A549 (cell line): ENCODE measurements around the gene CRMP1.

Experiments
- CHD2 ChIP-seq: fragments of 150-350 bp; IDR thresholded peaks from 2 replicates; pipeline ENCODE4 v1.6.1; 2014; ENCODE audit warnings: low read length; ENCODE audit not compliant: partially characterized antibody
- CHD4 ChIP-seq: fragments of 200-600 bp; sonication (generic); IDR thresholded peaks from 2 replicates; pipeline ENCODE4 v1.6.1; 2016; ENCODE audit warnings: antibody characterized with exemption, mild to moderate bottlenecking, borderline replicate concordance
- CTCF ChIP-seq: fragments of >200 bp; sonication (Bioruptor Twin); formaldehyde crosslinking; IDR thresholded peaks from 3 replicates; pipeline ENCODE4 v1.5.1; 2016
- EP300 ChIP-seq, 2 experiments: fragments of >200 bp; sonication (Bioruptor Twin); formaldehyde crosslinking; IDR thresholded peaks; 2 replicates in 1 of 2; 3 replicates in 1 of 2; pipeline ENCODE4 v1.6.1; 2016 to 2017
- JUN ChIP-seq, 2 experiments: fragments of >200 bp; sonication (Bioruptor Twin); formaldehyde crosslinking; IDR thresholded peaks; 2 replicates in 1 of 2; 3 replicates in 1 of 2; pipeline ENCODE4 v1.6.1; 2016 to 2017
- MAFK ChIP-seq: fragments of 450-650 bp; IDR thresholded peaks from 2 replicates; pipeline ENCODE4 v1.6.1; 2014; ENCODE audit not compliant: partially characterized antibody
- TF ChIP-seq, protein P1 (sequence below): fragments of 450-650 bp; IDR thresholded peaks from 2 replicates; pipeline ENCODE4 v1.6.1; 2014; ENCODE audit warnings: antibody characterized with exemption
- TF ChIP-seq, protein P2 (sequence below): fragments of 200-600 bp; sonication (generic); IDR thresholded peaks from 2 replicates; pipeline ENCODE4 v1.6.1; 2016; ENCODE audit warnings: antibody characterized with exemption, mild to moderate bottlenecking, moderate library complexity
- TF ChIP-seq, protein P3 (sequence below): IDR thresholded peaks from 2 replicates; pipeline ENCODE4 v1.6.1; 2012

GRCh38 chr4:5783486-5783885, 109.4 kb downstream of the CRMP1 start:
- TF ChIP-seq, protein P1, sequence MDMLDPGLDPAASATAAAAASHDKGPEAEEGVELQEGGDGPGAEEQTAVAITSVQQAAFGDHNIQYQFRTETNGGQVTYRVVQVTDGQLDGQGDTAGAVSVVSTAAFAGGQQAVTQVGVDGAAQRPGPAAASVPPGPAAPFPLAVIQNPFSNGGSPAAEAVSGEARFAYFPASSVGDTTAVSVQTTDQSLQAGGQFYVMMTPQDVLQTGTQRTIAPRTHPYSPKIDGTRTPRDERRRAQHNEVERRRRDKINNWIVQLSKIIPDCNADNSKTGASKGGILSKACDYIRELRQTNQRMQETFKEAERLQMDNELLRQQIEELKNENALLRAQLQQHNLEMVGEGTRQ = no peak
- TF ChIP-seq CTCF = no peak
- TF ChIP-seq, protein P2, sequence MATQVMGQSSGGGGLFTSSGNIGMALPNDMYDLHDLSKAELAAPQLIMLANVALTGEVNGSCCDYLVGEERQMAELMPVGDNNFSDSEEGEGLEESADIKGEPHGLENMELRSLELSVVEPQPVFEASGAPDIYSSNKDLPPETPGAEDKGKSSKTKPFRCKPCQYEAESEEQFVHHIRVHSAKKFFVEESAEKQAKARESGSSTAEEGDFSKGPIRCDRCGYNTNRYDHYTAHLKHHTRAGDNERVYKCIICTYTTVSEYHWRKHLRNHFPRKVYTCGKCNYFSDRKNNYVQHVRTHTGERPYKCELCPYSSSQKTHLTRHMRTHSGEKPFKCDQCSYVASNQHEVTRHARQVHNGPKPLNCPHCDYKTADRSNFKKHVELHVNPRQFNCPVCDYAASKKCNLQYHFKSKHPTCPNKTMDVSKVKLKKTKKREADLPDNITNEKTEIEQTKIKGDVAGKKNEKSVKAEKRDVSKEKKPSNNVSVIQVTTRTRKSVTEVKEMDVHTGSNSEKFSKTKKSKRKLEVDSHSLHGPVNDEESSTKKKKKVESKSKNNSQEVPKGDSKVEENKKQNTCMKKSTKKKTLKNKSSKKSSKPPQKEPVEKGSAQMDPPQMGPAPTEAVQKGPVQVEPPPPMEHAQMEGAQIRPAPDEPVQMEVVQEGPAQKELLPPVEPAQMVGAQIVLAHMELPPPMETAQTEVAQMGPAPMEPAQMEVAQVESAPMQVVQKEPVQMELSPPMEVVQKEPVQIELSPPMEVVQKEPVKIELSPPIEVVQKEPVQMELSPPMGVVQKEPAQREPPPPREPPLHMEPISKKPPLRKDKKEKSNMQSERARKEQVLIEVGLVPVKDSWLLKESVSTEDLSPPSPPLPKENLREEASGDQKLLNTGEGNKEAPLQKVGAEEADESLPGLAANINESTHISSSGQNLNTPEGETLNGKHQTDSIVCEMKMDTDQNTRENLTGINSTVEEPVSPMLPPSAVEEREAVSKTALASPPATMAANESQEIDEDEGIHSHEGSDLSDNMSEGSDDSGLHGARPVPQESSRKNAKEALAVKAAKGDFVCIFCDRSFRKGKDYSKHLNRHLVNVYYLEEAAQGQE = no peak
- TF ChIP-seq, protein P3, sequence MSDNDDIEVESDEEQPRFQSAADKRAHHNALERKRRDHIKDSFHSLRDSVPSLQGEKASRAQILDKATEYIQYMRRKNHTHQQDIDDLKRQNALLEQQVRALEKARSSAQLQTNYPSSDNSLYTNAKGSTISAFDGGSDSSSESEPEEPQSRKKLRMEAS = no peak
- TF ChIP-seq CHD4 = no peak
- no peak for TF ChIP-seq JUN (IDR thresholded peaks at IDR 0.05)
- TF ChIP-seq EP300 (IDR thresholded peaks at IDR 0.05) = no peak
- TF ChIP-seq CHD2 = no peak
- no peak for TF ChIP-seq MAFK
